Suppressor macrophage treated with lipopolysaccharide for 1 hour (primary cell): ENCODE measurements around the gene SLC9A3.
A peak's percentile ranks its signal among the peaks of the same experiment; 100 is the strongest.

Source experiments
- DNase-seq, 3 donors: peaks; one replicate each; pipeline ENCODE4 v3.0.0-alpha.2; 2020 to 2022

The SLC9A3 gene

GRCh38 chr5:554284-554988, 30.2 kb upstream of the SLC9A3 start:
- no peak for DNase-seq

- DNase-seq, result no peak
Measured at GRCh38 chr5:553874-554273, 29.6 kb upstream of the SLC9A3 start.

- DNase-seq, result no peak
Measured at GRCh38 chr5:551406-551805, 27.2 kb upstream of the SLC9A3 start.

- DNase-seq, result no peak
Measured at GRCh38 chr5:549229-549628, 25.0 kb upstream of the SLC9A3 start.

GRCh38 chr5:548256-548655, 24.0 kb upstream of the SLC9A3 start:
- peak; percentile 92 to 95 (median 92) for DNase-seq

- DNase-seq, result no peak
Measured at GRCh38 chr5:547086-547924, 23.1 kb upstream of the SLC9A3 start.

GRCh38 chr5:546376-546908, 22.2 kb upstream of the SLC9A3 start:
- DNase-seq, result no peak

- no peak for DNase-seq
Measured at GRCh38 chr5:545641-546375, 21.6 kb upstream of the SLC9A3 start.

GRCh38 chr5:544675-545355, 20.6 kb upstream of the SLC9A3 start:
- no peak for DNase-seq

GRCh38 chr5:543755-544674, 19.8 kb upstream of the SLC9A3 start:
- DNase-seq, result peak; percentile 91 to 92 (median 91)

GRCh38 chr5:543351-543750, 19.1 kb upstream of the SLC9A3 start:
- no peak for DNase-seq

- DNase-seq, result no peak
Measured at GRCh38 chr5:542319-543311, 18.4 kb upstream of the SLC9A3 start.

- DNase-seq, result no peak
Measured at GRCh38 chr5:541539-542318, 17.5 kb upstream of the SLC9A3 start.

- no peak for DNase-seq
Measured at GRCh38 chr5:540906-541538, 16.8 kb upstream of the SLC9A3 start.

- no peak for DNase-seq
Measured at GRCh38 chr5:540071-540905, 16.0 kb upstream of the SLC9A3 start.

- DNase-seq, result no peak
Measured at GRCh38 chr5:539469-540070, 15.3 kb upstream of the SLC9A3 start.

GRCh38 chr5:538801-539468, 14.7 kb upstream of the SLC9A3 start:
- no peak for DNase-seq
